MM.1S (cell line): ENCODE results near the gene NFKBIE.
"Not testable (repeated sequence)": the region's sequence is repeated elsewhere in the genome, so short reads cannot be mapped to it uniquely, and the experiment has no call there.

Experiments
- DNase-seq: peaks from one replicate; pipeline ENCODE4 v3.0.0-alpha.2; 2015
- H2AFZ ChIP-seq: fragments of 300-600 bp; sonication (generic); 2 replicates; pipeline ENCODE4 v1.6.0; 2016; ENCODE audit warnings: antibody characterized with exemption, low read length
- H3F3A ChIP-seq: fragments of 300-600 bp; sonication (generic); 2 replicates; pipeline ENCODE4 v1.6.1; 2016; ENCODE audit warnings: mild to moderate bottlenecking, antibody characterized with exemption, low read length, moderate library complexity, mixed read lengths; ENCODE audit not compliant: insufficient read depth
- H3K27ac ChIP-seq: fragments of 300-600 bp; sonication (generic); 2 replicates; pipeline ENCODE4 v1.5.1; 2016; ENCODE audit warnings: mild to moderate bottlenecking, low read length
- H3K27me3 ChIP-seq: fragments of 300-600 bp; sonication (generic); replicated peaks from 2 replicates; pipeline ENCODE4 v1.6.0; 2016; ENCODE audit warnings: low read length; ENCODE audit not compliant: insufficient read depth
- H3K36me3 ChIP-seq: fragments of 300-600 bp; sonication (generic); replicated peaks from 2 replicates; pipeline ENCODE4 v1.6.1; 2016; ENCODE audit warnings: mild to moderate bottlenecking, low read length, mixed read lengths; ENCODE audit not compliant: insufficient read depth
- H3K4me1 ChIP-seq: fragments of 300-600 bp; sonication (generic); 2 replicates; pipeline ENCODE4 v1.6.1; 2016; ENCODE audit warnings: low read length, mixed read lengths
- H3K4me2 ChIP-seq: fragments of 300-600 bp; sonication (generic); 2 replicates; pipeline ENCODE4 v1.6.0; 2016; ENCODE audit warnings: low read depth, low read length
- H3K4me3 ChIP-seq: fragments of 300-600 bp; sonication (generic); 2 replicates; pipeline ENCODE4 v1.5.1; 2016; ENCODE audit warnings: low read length, mixed read lengths
- H3K79me2 ChIP-seq: fragments of 300-600 bp; sonication (generic); 2 replicates; pipeline ENCODE4 v1.6.1; 2016; ENCODE audit warnings: mixed run types, low read length, mixed read lengths
- H3K9ac ChIP-seq: fragments of 300-600 bp; sonication (generic); 2 replicates; pipeline ENCODE4 v1.6.1; 2016; ENCODE audit warnings: low read length, mixed read lengths
- H3K9me2 ChIP-seq: fragments of 300-600 bp; sonication (generic); replicated peaks from 2 replicates; pipeline ENCODE4 v1.6.1; 2016; ENCODE audit warnings: mild to moderate bottlenecking, low read length, mixed read lengths; ENCODE audit not compliant: insufficient read depth
- H3K9me3 ChIP-seq: fragments of 300-600 bp; sonication (generic); replicated peaks from 2 replicates; pipeline ENCODE4 v1.6.1; 2016; ENCODE audit warnings: mild to moderate bottlenecking, low read length, mixed read lengths; ENCODE audit not compliant: insufficient read depth
- H4K20me1 ChIP-seq: fragments of 300-600 bp; sonication (generic); 2 replicates; pipeline ENCODE4 v1.6.1; 2016; ENCODE audit warnings: mild to moderate bottlenecking, low read length, moderate library complexity, mixed read lengths; ENCODE audit not compliant: insufficient read depth
- EZH2 ChIP-seq: fragments of 300-600 bp; sonication (generic); optimal IDR thresholded peaks from 2 replicates; pipeline ENCODE3; 2017; ENCODE audit warnings: low read depth, mild to moderate bottlenecking, antibody characterized with exemption, low read length, mixed read lengths
- EZH2phosphoT487 ChIP-seq: fragments of 300-600 bp; sonication (generic); IDR thresholded peaks from 2 replicates; pipeline ENCODE4 v1.6.1; 2018; ENCODE audit warnings: antibody characterized with exemption, low read length
- TF ChIP-seq, protein P1 (sequence below): fragments of 300-600 bp; sonication (generic); IDR thresholded peaks from 2 replicates; pipeline ENCODE4 v1.5.1; 2016; ENCODE audit warnings: antibody characterized with exemption, low read length, mixed read lengths

The NFKBIE gene, protein sequence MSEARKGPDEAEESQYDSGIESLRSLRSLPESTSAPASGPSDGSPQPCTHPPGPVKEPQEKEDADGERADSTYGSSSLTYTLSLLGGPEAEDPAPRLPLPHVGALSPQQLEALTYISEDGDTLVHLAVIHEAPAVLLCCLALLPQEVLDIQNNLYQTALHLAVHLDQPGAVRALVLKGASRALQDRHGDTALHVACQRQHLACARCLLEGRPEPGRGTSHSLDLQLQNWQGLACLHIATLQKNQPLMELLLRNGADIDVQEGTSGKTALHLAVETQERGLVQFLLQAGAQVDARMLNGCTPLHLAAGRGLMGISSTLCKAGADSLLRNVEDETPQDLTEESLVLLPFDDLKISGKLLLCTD

DNA sequence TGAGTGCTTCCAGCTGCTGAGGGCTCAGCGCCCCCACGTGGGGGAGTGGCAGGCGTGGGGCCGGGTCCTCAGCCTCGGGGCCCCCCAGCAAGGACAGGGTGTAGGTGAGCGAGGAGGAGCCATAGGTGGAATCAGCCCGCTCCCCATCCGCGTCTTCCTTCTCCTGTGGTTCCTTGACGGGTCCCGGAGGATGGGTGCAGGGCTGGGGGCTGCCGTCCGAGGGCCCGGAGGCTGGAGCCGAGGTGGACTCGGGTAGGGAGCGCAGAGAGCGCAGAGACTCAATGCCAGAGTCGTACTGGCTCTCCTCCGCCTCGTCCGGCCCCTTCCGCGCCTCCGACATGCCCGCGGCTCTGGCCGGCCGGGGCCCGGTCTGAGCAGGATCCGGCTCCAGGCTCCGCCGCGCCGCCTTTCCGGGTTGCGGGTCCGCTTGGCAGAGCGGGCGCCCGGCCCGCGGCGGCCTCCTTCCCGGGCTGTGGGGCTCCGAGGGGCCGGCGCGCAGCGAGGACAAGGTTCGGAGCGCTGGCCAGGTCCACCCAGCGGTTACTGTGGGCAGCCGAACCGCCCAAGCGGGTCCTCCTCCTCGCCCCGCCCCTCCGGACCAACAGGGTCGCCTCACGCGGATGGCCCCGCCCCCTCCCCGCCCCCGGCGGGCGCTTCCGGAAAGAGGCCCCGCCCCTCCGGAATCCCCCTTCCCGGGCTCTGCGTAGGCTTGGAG is at the start of gene NFKBIE:
NFKBIE (minus strand) TSS at position 545 of the 715 bp plus-strand sequence; CDS start at position 340, 205 bp downstream.
- peaks cover 50% of the 10 kb centered on the region for H3K79me2 ChIP-seq
- H3K4me1 ChIP-seq = peaks cover 35% of the 10 kb centered on the region
- peak; percentile 84 for DNase-seq
- peak within 1 kb of the TSS; percentile 54 for H2AFZ ChIP-seq
- TF ChIP-seq EZH2phosphoT487 (no peak), EZH2 (no peak)
- TF ChIP-seq, protein P1, sequence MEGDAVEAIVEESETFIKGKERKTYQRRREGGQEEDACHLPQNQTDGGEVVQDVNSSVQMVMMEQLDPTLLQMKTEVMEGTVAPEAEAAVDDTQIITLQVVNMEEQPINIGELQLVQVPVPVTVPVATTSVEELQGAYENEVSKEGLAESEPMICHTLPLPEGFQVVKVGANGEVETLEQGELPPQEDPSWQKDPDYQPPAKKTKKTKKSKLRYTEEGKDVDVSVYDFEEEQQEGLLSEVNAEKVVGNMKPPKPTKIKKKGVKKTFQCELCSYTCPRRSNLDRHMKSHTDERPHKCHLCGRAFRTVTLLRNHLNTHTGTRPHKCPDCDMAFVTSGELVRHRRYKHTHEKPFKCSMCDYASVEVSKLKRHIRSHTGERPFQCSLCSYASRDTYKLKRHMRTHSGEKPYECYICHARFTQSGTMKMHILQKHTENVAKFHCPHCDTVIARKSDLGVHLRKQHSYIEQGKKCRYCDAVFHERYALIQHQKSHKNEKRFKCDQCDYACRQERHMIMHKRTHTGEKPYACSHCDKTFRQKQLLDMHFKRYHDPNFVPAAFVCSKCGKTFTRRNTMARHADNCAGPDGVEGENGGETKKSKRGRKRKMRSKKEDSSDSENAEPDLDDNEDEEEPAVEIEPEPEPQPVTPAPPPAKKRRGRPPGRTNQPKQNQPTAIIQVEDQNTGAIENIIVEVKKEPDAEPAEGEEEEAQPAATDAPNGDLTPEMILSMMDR = peak; percentile 42
- H3K4me2 ChIP-seq = peak within 1 kb of the TSS; percentile 92
- peak within 1 kb of the TSS; percentile 91; the same call in 1 of the 2 replicates for H3K27ac ChIP-seq
- H3K9me3 ChIP-seq = no peaks in the 10 kb centered on the region
- no peaks in the 10 kb centered on the region for H4K20me1 ChIP-seq
- H3K27me3 ChIP-seq = peaks cover 18% of the 10 kb centered on the region
- peaks cover 39% of the 10 kb centered on the region for H3F3A ChIP-seq
- H3K9me2 ChIP-seq = no peaks in the 10 kb centered on the region
- peak within 1 kb of the TSS; percentile 83 for H3K9ac ChIP-seq
- no peaks in the 10 kb centered on the region; the same call in 1 of the 2 replicates for H3K36me3 ChIP-seq
- peak within 1 kb of the TSS; percentile 95 for H3K4me3 ChIP-seq

DNA sequence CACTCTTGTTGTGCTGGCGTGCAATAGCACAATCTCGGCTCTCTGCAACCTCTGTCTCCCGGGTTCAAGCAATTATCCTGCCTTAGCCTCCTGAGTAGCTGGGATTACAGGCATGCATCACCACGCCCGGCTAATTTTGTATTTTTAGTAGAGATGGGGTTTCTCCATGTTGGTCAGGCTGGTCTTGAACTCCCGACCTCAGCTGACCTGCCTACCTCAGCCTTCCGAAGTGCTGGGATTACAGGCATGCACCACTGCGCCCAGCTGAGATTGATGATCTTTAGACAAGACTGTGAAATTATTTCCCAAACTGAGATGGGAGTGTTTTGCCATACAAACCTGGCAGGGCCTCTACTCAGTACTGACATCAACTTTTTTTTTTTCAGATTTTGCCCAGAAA is 49.3 kb upstream of the NFKBIE start:
- not testable (repeated sequence) for H3K36me3 ChIP-seq, H3K9ac ChIP-seq, H3K9me2 ChIP-seq, H3K27ac ChIP-seq, DNase-seq, H3K4me1 ChIP-seq, H3K4me2 ChIP-seq, H4K20me1 ChIP-seq, H2AFZ ChIP-seq, H3F3A ChIP-seq, H3K4me3 ChIP-seq, H3K9me3 ChIP-seq
- peaks cover 11% of the 10 kb centered on the region; the same call in 1 of the 2 replicates for H3K27me3 ChIP-seq
- H3K79me2 ChIP-seq = peaks cover 18% of the 10 kb centered on the region

GRCh38 chr6:44312901-44313788 is 47.8 kb upstream of the NFKBIE start, which contains the start of gene AARS2:
Gene AARS2 (minus strand): TSS chr6:44313347. CDS start chr6:44313323, 24 bp downstream.
- H3K9me2 ChIP-seq = no peaks in the 10 kb centered on the region
- no peaks in the 10 kb centered on the region for H3F3A ChIP-seq
- DNase-seq = peak; percentile 88
- peak within 1 kb of the TSS; percentile 94 for H3K4me3 ChIP-seq
- TF ChIP-seq EZH2phosphoT487 = no peak
- no peak for TF ChIP-seq EZH2
- TF ChIP-seq, protein P1 = peak; percentile 92
- H3K9ac ChIP-seq = peak within 1 kb of the TSS; percentile 93
- H3K4me2 ChIP-seq = peak within 1 kb of the TSS; percentile 78
- H3K79me2 ChIP-seq = peaks cover 18% of the 10 kb centered on the region
- no peaks in the 10 kb centered on the region for H3K36me3 ChIP-seq
- H4K20me1 ChIP-seq = no peaks in the 10 kb centered on the region
- H2AFZ ChIP-seq = peak within 1 kb of the TSS; percentile 91
- peaks cover 10% of the 10 kb centered on the region for H3K4me1 ChIP-seq
- H3K27ac ChIP-seq = peak within 1 kb of the TSS; percentile 52; the same call in 1 of the 2 replicates
- H3K27me3 ChIP-seq = peaks cover 6% of the 10 kb centered on the region; the same call in 1 of the 2 replicates
- no peaks in the 10 kb centered on the region for H3K9me3 ChIP-seq
